Measurements from ENCODE around the gene ADPRH. TPM values are rescaled to one million over a fixed set of nuclear protein-coding genes. Genes with fewer than 3 reads are reported as not detected.

The ADPRH gene
- total RNA-seq, 1 experiment from 2014 or later = 3.6 TPM

- Mint-ChIP-seq H3K9me3 (peaks cover 5% of the 10 kb centered on the region; the same call in 1 of the 2 replicates), H3K4me3 (no peak overlapping the region), H3K36me3 (no peaks in the 10 kb centered on the region), H3K27ac (no peak overlapping the region), H3K4me1 (no peaks in the 10 kb centered on the region), H3K27me3 (ENCODE audit: low read depth) (peaks cover 3% of the 10 kb centered on the region)
- no peak for ATAC-seq
- POLR2A ChIA-PET = no interaction called here
- TF ChIP-seq NFE2L1 (CRISPR knock-in tag; IDR thresholded peaks at IDR 0.05) (no peak), TCF7 (CRISPR knock-in tag; IDR thresholded peaks at IDR 0.05; ENCODE audit: low read depth) (no peak), NR2C2 (CRISPR knock-in tag; IDR thresholded peaks at IDR 0.05) (no peak), IRF1 (CRISPR knock-in tag; IDR thresholded peaks at IDR 0.05) (no peak), OVOL2 (CRISPR knock-in tag; IDR thresholded peaks at IDR 0.05; ENCODE audit: borderline replicate concordance) (no peak), CREB1 (CRISPR knock-in tag; IDR thresholded peaks at IDR 0.05) (no peak), ZNF317 (CRISPR knock-in tag; IDR thresholded peaks at IDR 0.05; ENCODE audit: borderline replicate concordance, low read depth) (no peak), ZBTB43 (CRISPR knock-in tag; IDR thresholded peaks at IDR 0.05) (no peak), ZNF121 (CRISPR knock-in tag; IDR thresholded peaks at IDR 0.05) (no peak), FOXP4 (CRISPR knock-in tag; IDR thresholded peaks at IDR 0.05) (no peak), MYBL2 (CRISPR knock-in tag; IDR thresholded peaks at IDR 0.05) (no peak), E2F4 (CRISPR knock-in tag; IDR thresholded peaks at IDR 0.05; ENCODE audit: borderline replicate concordance, low read depth) (no peak), GABPB1 (CRISPR knock-in tag; IDR thresholded peaks at IDR 0.05) (no peak), ZNF423 (CRISPR knock-in tag; IDR thresholded peaks at IDR 0.05) (no peak), CTCF (IDR thresholded peaks at IDR 0.05) (no peak), STAT6 (CRISPR knock-in tag; conservative IDR thresholded peaks at IDR 0.05; ENCODE audit: low read depth) (no peak), ZNF416 (CRISPR knock-in tag; IDR thresholded peaks at IDR 0.05) (no peak), TEAD1 (CRISPR knock-in tag; IDR thresholded peaks at IDR 0.05) (no peak)
- CTCF ChIA-PET = interaction anchor here (0.6 to 1.5 kb wide), 2 partner anchors 119 to 1911 kb away, joined by 3 to 5 read pairs; no protein-coding TSS in a partner anchor
- no peak for DNase-seq (ENCODE audit: low spot score)
Observed at GRCh38 chr3:119571230-119571629, 8.1 kb upstream of the ADPRH start.
